ENCODE data around the gene SNRNP25.
"Not testable (repeated sequence)": the region's sequence is repeated elsewhere in the genome, so short reads cannot be mapped to it uniquely, and the experiment has no call there.

SNRNP25 gene

GRCh38 chr16:53346-54236 is at the start of gene SNRNP25, which contains the start of gene POLR3K:
TSS of gene SNRNP25 (plus strand) at chr16:53828. CDS start at chr16:54017, 189 bp downstream.
TSS of gene POLR3K (minus strand) at chr16:53608. CDS start at chr16:53586, 22 bp downstream.
- Mint-ChIP-seq H3K27ac (peak within 1 kb of the TSS; percentile 90), H3K4me1 (peaks cover 13% of the 10 kb centered on the region), H3K4me3 (peak within 1 kb of the TSS; percentile 99), H3K27me3 (no peaks in the 10 kb centered on the region), H3K9me3 (no peaks in the 10 kb centered on the region), H3K36me3 (peaks cover 18% of the 10 kb centered on the region)
- peak; percentile 91 for ATAC-seq (ENCODE audit: low read depth)
- peak; percentile 81 to 94 for DNase-seq (ENCODE audit: low spot score in 2 of 2)

- peak overlapping the region; percentile 74 for H3K4me3 Mint-ChIP-seq
- H3K4me1 Mint-ChIP-seq, result no peaks in the 10 kb centered on the region
- DNase-seq (ENCODE audit: low spot score in 2 of 2) (no peak), ATAC-seq (ENCODE audit: low read depth) (peak; percentile 93)
- no peaks in the 10 kb centered on the region for H3K27me3 Mint-ChIP-seq
- H3K9me3 Mint-ChIP-seq, result no peaks in the 10 kb centered on the region
- H3K36me3 Mint-ChIP-seq, result no peaks in the 10 kb centered on the region
- peak overlapping the region; percentile 47 for H3K27ac Mint-ChIP-seq
Measured at GRCh38 chr16:9903-10665, 43.5 kb upstream of the SNRNP25 start.

GRCh38 chr16:10772-11171 is 42.9 kb upstream of the SNRNP25 start:
- H3K27ac Mint-ChIP-seq, H3K36me3 Mint-ChIP-seq, H3K9me3 Mint-ChIP-seq, H3K27me3 Mint-ChIP-seq, H3K4me1 Mint-ChIP-seq: not testable (repeated sequence)
- peak overlapping the region; percentile 32 for H3K4me3 Mint-ChIP-seq
- DNase-seq (ENCODE audit: low spot score in 2 of 2) (peak; percentile 73 to 91), ATAC-seq (ENCODE audit: low read depth) (peak; percentile 50)

GRCh38 chr16:17062-17765 is 36.4 kb upstream of the SNRNP25 start:
- H3K27me3 Mint-ChIP-seq; H3K27ac Mint-ChIP-seq; H3K36me3 Mint-ChIP-seq; DNase-seq (ENCODE audit: low spot score in 2 of 2); ATAC-seq (ENCODE audit: low read depth); H3K4me3 Mint-ChIP-seq; H3K4me1 Mint-ChIP-seq; H3K9me3 Mint-ChIP-seq: not testable (repeated sequence)

GRCh38 chr16:20886-21285 is 32.7 kb upstream of the SNRNP25 start:
- H3K27me3 Mint-ChIP-seq; H3K4me3 Mint-ChIP-seq; H3K4me1 Mint-ChIP-seq; H3K9me3 Mint-ChIP-seq; H3K36me3 Mint-ChIP-seq; DNase-seq (ENCODE audit: low spot score in 2 of 2); H3K27ac Mint-ChIP-seq; ATAC-seq (ENCODE audit: low read depth): not testable (repeated sequence)

- not testable (repeated sequence) for H3K4me3 Mint-ChIP-seq; H3K9me3 Mint-ChIP-seq; H3K27me3 Mint-ChIP-seq; DNase-seq (ENCODE audit: low spot score in 2 of 2); H3K36me3 Mint-ChIP-seq; ATAC-seq (ENCODE audit: low read depth); H3K27ac Mint-ChIP-seq; H3K4me1 Mint-ChIP-seq
Measured at GRCh38 chr16:24151-24550, 29.5 kb upstream of the SNRNP25 start.

- H3K36me3 Mint-ChIP-seq; DNase-seq (ENCODE audit: low spot score in 2 of 2); H3K27ac Mint-ChIP-seq; H3K27me3 Mint-ChIP-seq; H3K4me1 Mint-ChIP-seq; H3K9me3 Mint-ChIP-seq; H3K4me3 Mint-ChIP-seq: not testable (repeated sequence)
- peak; percentile 66 for ATAC-seq (ENCODE audit: low read depth)
Measured at GRCh38 chr16:25926-26348, 27.7 kb upstream of the SNRNP25 start.

GRCh38 chr16:30627-31026 is 23.0 kb upstream of the SNRNP25 start:
- not testable (repeated sequence) for DNase-seq (ENCODE audit: low spot score in 2 of 2); H3K36me3 Mint-ChIP-seq; ATAC-seq (ENCODE audit: low read depth); H3K9me3 Mint-ChIP-seq; H3K27me3 Mint-ChIP-seq
- Mint-ChIP-seq H3K27ac (peak overlapping the region; percentile 82), H3K4me3 (peak overlapping the region; percentile 33), H3K4me1 (peaks cover 31% of the 10 kb centered on the region)

- Mint-ChIP-seq H3K4me3 (peak overlapping the region; percentile 88), H3K27ac (peak overlapping the region; percentile 95), H3K4me1 (peaks cover 47% of the 10 kb centered on the region)
- H3K9me3 Mint-ChIP-seq; ATAC-seq (ENCODE audit: low read depth); H3K36me3 Mint-ChIP-seq; DNase-seq (ENCODE audit: low spot score in 2 of 2); H3K27me3 Mint-ChIP-seq: not testable (repeated sequence)
Measured at GRCh38 chr16:33154-33876, 20.3 kb upstream of the SNRNP25 start.

- no peaks in the 10 kb centered on the region for H3K9me3 Mint-ChIP-seq
- peak overlapping the region; percentile 88 for H3K4me3 Mint-ChIP-seq
Measured at GRCh38 chr16:33877-34647, 19.6 kb upstream of the SNRNP25 start.

GRCh38 chr16:34648-34987 is 19.0 kb upstream of the SNRNP25 start:
- H3K4me1 Mint-ChIP-seq, result peaks cover 60% of the 10 kb centered on the region
- no peaks in the 10 kb centered on the region for H3K27me3 Mint-ChIP-seq
- H3K36me3 Mint-ChIP-seq, result peaks cover 4% of the 10 kb centered on the region
- H3K4me3 Mint-ChIP-seq, result peak overlapping the region; percentile 88
- H3K9me3 Mint-ChIP-seq, result no peaks in the 10 kb centered on the region
- H3K27ac Mint-ChIP-seq, result peak overlapping the region; percentile 95
- no peak for DNase-seq (ENCODE audit: low spot score in 2 of 2)
- no peak for ATAC-seq (ENCODE audit: low read depth)

More at GRCh38 chr16:33877-34647, 19.6 kb upstream of the SNRNP25 start:
- H3K27ac Mint-ChIP-seq, result peak overlapping the region; percentile 95
- no peaks in the 10 kb centered on the region for H3K27me3 Mint-ChIP-seq
- ATAC-seq (ENCODE audit: low read depth) (no peak), DNase-seq (ENCODE audit: low spot score in 2 of 2) (no peak)
- peaks cover 55% of the 10 kb centered on the region for H3K4me1 Mint-ChIP-seq
- H3K36me3 Mint-ChIP-seq, result peaks cover 4% of the 10 kb centered on the region

GRCh38 chr16:35011-35677 is 18.5 kb upstream of the SNRNP25 start:
- H3K4me3 Mint-ChIP-seq, result peak overlapping the region; percentile 88
- no peaks in the 10 kb centered on the region for H3K27me3 Mint-ChIP-seq
- H3K27ac Mint-ChIP-seq, result peak overlapping the region; percentile 95
- peaks cover 63% of the 10 kb centered on the region for H3K4me1 Mint-ChIP-seq
- H3K36me3 Mint-ChIP-seq, result peaks cover 3% of the 10 kb centered on the region
- ATAC-seq (ENCODE audit: low read depth) (peak; percentile 58), DNase-seq (ENCODE audit: low spot score in 2 of 2) (peak; percentile 50 to 58)
- H3K9me3 Mint-ChIP-seq, result no peaks in the 10 kb centered on the region

Measured in memory B cell (primary cell).